ENCODE measurements around the gene C11orf58.

C11orf58 gene

GRCh38 chr11:16789560-16790485 lies 51.4 kb downstream of the C11orf58 start:
- peaks cover 0 to 51% (median 32%) of the 10 kb centered on the region in 4 donors for H3K4me1 ChIP-seq
- no peak overlapping the region for H3K4me3 ChIP-seq
- no peak for DNase-seq
- intact Hi-C loops (cut with DNase I; ENCODE audit: low total_unique reads), result no loop called here
- H3K9me3 ChIP-seq, result no peaks in the 10 kb centered on the region
- H3K27ac ChIP-seq, result no peak overlapping the region
- H3K27me3 ChIP-seq, result no peaks in the 10 kb centered on the region
- no peak for TF ChIP-seq CTCF (IDR thresholded peaks at IDR 0.05)
- H3K36me3 ChIP-seq, result peaks cover 0 to 12% (median 0%) of the 10 kb centered on the region in 3 donors

DNA sequence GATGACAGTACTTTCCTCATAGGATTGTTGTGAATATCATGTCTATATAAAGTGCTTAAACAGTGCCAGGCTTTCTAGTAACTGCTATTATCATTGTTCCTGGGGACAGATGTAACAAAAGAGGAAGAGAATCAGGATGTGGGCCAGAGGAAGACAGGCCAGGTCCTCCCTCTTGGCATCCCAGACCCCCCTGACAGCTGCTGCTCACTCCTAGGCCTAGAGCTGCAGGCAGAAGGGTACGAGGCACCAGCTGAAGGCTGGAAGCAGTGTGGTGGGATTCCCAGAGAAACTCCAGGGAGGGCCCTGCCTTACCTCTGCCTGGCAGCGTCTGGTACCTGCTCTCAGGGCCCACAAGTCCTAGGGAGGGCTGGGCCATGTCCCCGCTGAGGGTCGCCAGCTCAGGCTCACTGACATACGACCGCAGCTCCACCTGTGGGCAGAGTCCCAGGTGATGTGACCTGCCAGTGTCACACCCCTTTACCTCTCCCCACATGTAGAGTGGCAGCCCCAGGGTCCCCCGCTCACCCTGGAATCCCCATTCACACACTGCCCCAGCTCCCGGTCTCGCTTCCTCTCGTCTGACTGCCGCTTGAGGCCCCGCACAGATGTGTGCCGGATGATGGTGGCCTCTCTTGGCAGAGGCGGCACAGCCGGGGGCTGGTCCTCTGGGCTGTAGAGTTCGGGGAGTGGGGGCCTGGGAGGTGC lies 52.2 kb downstream of the C11orf58 start:
- no peaks in the 10 kb centered on the region for H3K27me3 ChIP-seq
- H3K27ac ChIP-seq, result peak overlapping the region; percentile 49 to 71
- no peak for DNase-seq
- no peaks in the 10 kb centered on the region for H3K9me3 ChIP-seq
- peaks cover 0 to 12% (median 0%) of the 10 kb centered on the region in 3 donors for H3K36me3 ChIP-seq
- no peak overlapping the region for H3K4me3 ChIP-seq
- peaks cover 0 to 51% (median 30%) of the 10 kb centered on the region in 4 donors for H3K4me1 ChIP-seq
- intact Hi-C loops (cut with DNase I; ENCODE audit: low total_unique reads), result no loop called here
- no peak for TF ChIP-seq CTCF (IDR thresholded peaks at IDR 0.05)

- no peak for TF ChIP-seq CTCF (IDR thresholded peaks at IDR 0.05)
- intact Hi-C loops (cut with DNase I; ENCODE audit: low total_unique reads), result no loop called here
- H3K27ac ChIP-seq, result peak overlapping the region; percentile 49 to 71
- no peak overlapping the region for H3K4me3 ChIP-seq
- H3K9me3 ChIP-seq, result no peaks in the 10 kb centered on the region
- peaks cover 0 to 51% (median 30%) of the 10 kb centered on the region in 4 donors for H3K4me1 ChIP-seq
- H3K27me3 ChIP-seq, result no peaks in the 10 kb centered on the region
- H3K36me3 ChIP-seq, result peaks cover 0 to 13% (median 0%) of the 10 kb centered on the region in 3 donors
- peak; percentile 75 for DNase-seq
Observed at GRCh38 chr11:16791191-16791961, 52.9 kb downstream of the C11orf58 start.

GRCh38 chr11:16792426-16792825 lies 54.0 kb downstream of the C11orf58 start:
- Histone ChIP-seq H3K9me3 (no peaks in the 10 kb centered on the region), H3K27ac (peak overlapping the region; percentile 42 to 63), H3K36me3 (peaks cover 0 to 18% (median 0%) of the 10 kb centered on the region in 3 donors), H3K4me3 (no peak overlapping the region), H3K27me3 (no peaks in the 10 kb centered on the region), H3K4me1 (peaks cover 0 to 51% (median 30%) of the 10 kb centered on the region in 4 donors)
- TF ChIP-seq CTCF (IDR thresholded peaks at IDR 0.05), result no peak
- intact Hi-C loops (cut with DNase I; ENCODE audit: low total_unique reads), result no loop called here
- DNase-seq, result no peak

GRCh38 chr11:16793009-16793408 lies 54.6 kb downstream of the C11orf58 start:
- H3K4me1 ChIP-seq, result peaks cover 0 to 47% (median 30%) of the 10 kb centered on the region in 4 donors

More at GRCh38 chr11:16793009-16793408, 54.6 kb downstream of the C11orf58 start:
- Histone ChIP-seq H3K9me3 (no peaks in the 10 kb centered on the region), H3K27ac (peak overlapping the region; percentile 42 to 63), H3K27me3 (no peaks in the 10 kb centered on the region), H3K36me3 (peaks cover 0 to 18% (median 0%) of the 10 kb centered on the region in 3 donors), H3K4me3 (no peak overlapping the region)
- no peak for TF ChIP-seq CTCF (IDR thresholded peaks at IDR 0.05)
- intact Hi-C loops (cut with DNase I; ENCODE audit: low total_unique reads), result no loop called here
- DNase-seq, result no peak

Measured in tibial artery (tissue), 4 donors.